H1 (cell line): ENCODE measurements around the gene ZNF143. TPM values are rescaled to one million over a fixed set of nuclear protein-coding genes. Genes with fewer than 3 reads are reported as not detected.

Experiments used
- EZH2 ChIP-seq: fragments of 200-600 bp; sonication (generic); IDR thresholded peaks from 2 replicates; pipeline ENCODE4 v1.7.1; 2012; ENCODE audit warnings: low read depth, mild to moderate bottlenecking, moderate library complexity, low read length, inconsistent platforms; ENCODE audit not compliant: severe bottlenecking
- KDM4A ChIP-seq: IDR thresholded peaks from one replicate; pipeline ENCODE4 v1.7.1; 2012; ENCODE audit warnings: low read depth, mild to moderate bottlenecking, moderate library complexity, low read length, inconsistent platforms; ENCODE audit not compliant: severe bottlenecking
- polyA plus RNA-seq, 7 experiments: library from polyadenylated mRNA; depleted of rRNA in 3 of 7; stranded (reverse) in 5 of 7; unstranded in 2 of 7; fragments of >200 nt in 5 of 7; fragments of 200-250 nt in 2 of 7; gene quantifications; 1 replicate in 5 of 7; 2 replicates in 1 of 7; 4 replicates in 1 of 7; pipeline versions ENCODE4 v1.2.1 to v1.2.3, GENCODE V29; 2011 to 2013; ENCODE audit warnings: missing spikeins in 2 of 7, mixed read lengths in 2 of 7
- total RNA-seq: library from RNA; stranded (reverse); fragmentation: NEBNext Ultra II Directional; extraction: Animal tissue kit (Norgen Biotek cat#: 25700); gene quantifications from 2 replicates; pipeline ENCODE4 v1.2.1, GENCODE V29; 2021

The ZNF143 gene
- total and polyA plus RNA-seq, 2 of the 8 experiments (the other 6 are each of a cell fraction or from before 2014, with no cell fraction given): 43.0 to 69.2 TPM

DNA sequence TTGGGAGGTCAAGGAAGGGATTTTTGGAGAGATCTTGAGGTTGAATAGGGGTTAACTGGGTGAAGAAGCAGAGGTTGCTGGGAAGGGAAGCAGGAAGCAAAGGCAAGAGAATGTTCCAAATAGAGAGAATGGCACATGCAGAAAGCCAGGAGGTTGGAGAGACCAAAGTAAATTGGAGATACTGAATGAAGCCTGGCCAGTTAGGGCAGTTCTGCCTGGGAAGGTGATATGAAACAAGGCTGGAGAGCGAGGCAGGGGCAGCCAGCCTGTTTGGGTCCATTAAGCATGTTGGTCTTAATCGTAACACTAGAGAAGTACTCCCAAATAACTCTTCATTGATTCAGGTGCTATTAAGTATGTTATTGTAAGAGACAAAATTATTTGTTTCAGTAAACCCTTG, 48.2 kb downstream of the ZNF143 start (continued):
- TF ChIP-seq KDM4A (no peak), EZH2 (no peak)
